Smooth muscle cell (in vitro differentiated cells): ENCODE results near the gene TAGAP. TPM values are rescaled to one million over a fixed set of nuclear protein-coding genes. Genes with fewer than 3 reads are reported as not detected.

Experiments
- DNase-seq: peaks from one replicate; lab custom pipeline; 2025; ENCODE audit not compliant: unreplicated experiment; lab: John Stamatoyannopoulos, UW
- H2AFZ ChIP-seq: fragments of 200-600 bp; sonication (generic); 2 replicates; pipeline ENCODE4 v1.6.0; 2016; ENCODE audit warnings: antibody characterized with exemption, low read depth, mild to moderate bottlenecking
- H3F3A ChIP-seq: fragments of 200-600 bp; sonication (generic); 2 replicates; pipeline ENCODE4 v1.6.0; 2017; ENCODE audit warnings: antibody characterized with exemption, low read depth
- H3K27ac ChIP-seq: fragments of 200-600 bp; sonication (generic); 2 replicates; pipeline ENCODE4 v1.5.1; 2016; ENCODE audit warnings: low read depth, mild to moderate bottlenecking
- H3K27me3 ChIP-seq: fragments of 200-600 bp; sonication (generic); 2 replicates; pipeline ENCODE4 v1.6.1; 2016; ENCODE audit warnings: low read depth, mild to moderate bottlenecking
- H3K36me3 ChIP-seq: fragments of 200-600 bp; sonication (generic); 2 replicates; pipeline ENCODE4 v1.5.1; 2016; ENCODE audit warnings: low read depth
- H3K4me1 ChIP-seq: fragments of 200-600 bp; sonication (generic); 2 replicates; pipeline ENCODE4 v1.5.1; 2016; ENCODE audit warnings: low read depth
- H3K4me2 ChIP-seq: fragments of 200-600 bp; sonication (generic); 2 replicates; pipeline ENCODE4 v1.6.0; 2016; ENCODE audit warnings: mild to moderate bottlenecking
- H3K4me3 ChIP-seq: fragments of 200-600 bp; sonication (generic); 2 replicates; pipeline ENCODE4 v1.5.1; 2016; ENCODE audit warnings: mild to moderate bottlenecking
- H3K79me2 ChIP-seq: fragments of 200-600 bp; sonication (generic); 2 replicates; pipeline ENCODE4 v1.6.0; 2016; ENCODE audit warnings: low read depth, mild to moderate bottlenecking
- H3K9ac ChIP-seq: fragments of 200-600 bp; sonication (generic); 2 replicates; pipeline ENCODE4 v1.6.0; 2016; ENCODE audit warnings: low read depth
- H3K9me3 ChIP-seq: fragments of 200-600 bp; sonication (generic); replicated peaks from 2 replicates; pipeline ENCODE4 v1.5.1; 2016; ENCODE audit warnings: low read depth
- H4K20me1 ChIP-seq: fragments of 200-600 bp; sonication (generic); 2 replicates; pipeline ENCODE4 v1.6.0; 2016; ENCODE audit warnings: low read depth
- WGBS: methylation state at CpG from one replicate; pipeline ENCODE4 v1.1.7; 2016; ENCODE audit warnings: low lambda C conversion rate; 5-methylcytosine and 5-hydroxymethylcytosine counted together
- polyA plus RNA-seq: library from polyadenylated mRNA; unstranded; fragments of >200 nt; fragmentation: Nextera tagmentation; extraction: Ambion mirVana; gene quantifications from 2 replicates; pipeline ENCODE4 v1.2.1, GENCODE V29; 2016
- total RNA-seq: library from RNA; depleted of rRNA; stranded (reverse); fragments of >200 nt; gene quantifications from 2 replicates; pipeline ENCODE4 v1.2.3, GENCODE V29; 2014
- TF ChIP-seq, protein P1 (sequence below): fragments of 200-600 bp; sonication (generic); IDR thresholded peaks from 2 replicates; pipeline ENCODE4 v1.5.1; 2017; ENCODE audit warnings: borderline replicate concordance, mild to moderate bottlenecking, antibody characterized with exemption; ENCODE audit not compliant: insufficient read depth, poor library complexity, severe bottlenecking

Gene TAGAP
- total and polyA plus RNA-seq, 2 experiments from 2014 or later = not detected

- no peak for DNase-seq
- H3K27ac ChIP-seq = peak overlapping the region; percentile 81
- no peaks in the 10 kb centered on the region for H3K9me3 ChIP-seq
- no peaks in the 10 kb centered on the region for H4K20me1 ChIP-seq
- H3K36me3 ChIP-seq = no peaks in the 10 kb centered on the region
- no peaks in the 10 kb centered on the region for H3K27me3 ChIP-seq
- 60% methylated on average over 5 of the region's 5 CpGs for WGBS
- H2AFZ ChIP-seq = no peak overlapping the region
- no peaks in the 10 kb centered on the region for H3F3A ChIP-seq
- no peak overlapping the region for H3K4me3 ChIP-seq
- H3K9ac ChIP-seq = no peak overlapping the region
- TF ChIP-seq, protein P1, sequence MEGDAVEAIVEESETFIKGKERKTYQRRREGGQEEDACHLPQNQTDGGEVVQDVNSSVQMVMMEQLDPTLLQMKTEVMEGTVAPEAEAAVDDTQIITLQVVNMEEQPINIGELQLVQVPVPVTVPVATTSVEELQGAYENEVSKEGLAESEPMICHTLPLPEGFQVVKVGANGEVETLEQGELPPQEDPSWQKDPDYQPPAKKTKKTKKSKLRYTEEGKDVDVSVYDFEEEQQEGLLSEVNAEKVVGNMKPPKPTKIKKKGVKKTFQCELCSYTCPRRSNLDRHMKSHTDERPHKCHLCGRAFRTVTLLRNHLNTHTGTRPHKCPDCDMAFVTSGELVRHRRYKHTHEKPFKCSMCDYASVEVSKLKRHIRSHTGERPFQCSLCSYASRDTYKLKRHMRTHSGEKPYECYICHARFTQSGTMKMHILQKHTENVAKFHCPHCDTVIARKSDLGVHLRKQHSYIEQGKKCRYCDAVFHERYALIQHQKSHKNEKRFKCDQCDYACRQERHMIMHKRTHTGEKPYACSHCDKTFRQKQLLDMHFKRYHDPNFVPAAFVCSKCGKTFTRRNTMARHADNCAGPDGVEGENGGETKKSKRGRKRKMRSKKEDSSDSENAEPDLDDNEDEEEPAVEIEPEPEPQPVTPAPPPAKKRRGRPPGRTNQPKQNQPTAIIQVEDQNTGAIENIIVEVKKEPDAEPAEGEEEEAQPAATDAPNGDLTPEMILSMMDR = no peak
- H3K4me2 ChIP-seq = no peak overlapping the region
- H3K79me2 ChIP-seq = no peaks in the 10 kb centered on the region
- H3K4me1 ChIP-seq = peaks cover 3% of the 10 kb centered on the region
Measured at GRCh38 chr6:159037756-159038290, 7.0 kb downstream of the TAGAP start.

- no peak overlapping the region for H3K4me2 ChIP-seq
- TF ChIP-seq, protein P1 = no peak
- no peaks in the 10 kb centered on the region for H3K79me2 ChIP-seq
- H2AFZ ChIP-seq = no peak overlapping the region
- H3K4me1 ChIP-seq = peaks cover 3% of the 10 kb centered on the region
- no peaks in the 10 kb centered on the region for H3F3A ChIP-seq
- H3K4me3 ChIP-seq = no peak overlapping the region
- H3K27ac ChIP-seq = no peak overlapping the region
- no peak overlapping the region for H3K9ac ChIP-seq
- no peaks in the 10 kb centered on the region for H3K9me3 ChIP-seq
- WGBS = 97% methylated on average over 14 of the region's 14 CpGs
- H3K36me3 ChIP-seq = no peaks in the 10 kb centered on the region
- no peaks in the 10 kb centered on the region for H3K27me3 ChIP-seq
- DNase-seq = no peak
- H4K20me1 ChIP-seq = no peaks in the 10 kb centered on the region
Measured at GRCh38 chr6:159036673-159037072, 8.1 kb downstream of the TAGAP start.

DNA sequence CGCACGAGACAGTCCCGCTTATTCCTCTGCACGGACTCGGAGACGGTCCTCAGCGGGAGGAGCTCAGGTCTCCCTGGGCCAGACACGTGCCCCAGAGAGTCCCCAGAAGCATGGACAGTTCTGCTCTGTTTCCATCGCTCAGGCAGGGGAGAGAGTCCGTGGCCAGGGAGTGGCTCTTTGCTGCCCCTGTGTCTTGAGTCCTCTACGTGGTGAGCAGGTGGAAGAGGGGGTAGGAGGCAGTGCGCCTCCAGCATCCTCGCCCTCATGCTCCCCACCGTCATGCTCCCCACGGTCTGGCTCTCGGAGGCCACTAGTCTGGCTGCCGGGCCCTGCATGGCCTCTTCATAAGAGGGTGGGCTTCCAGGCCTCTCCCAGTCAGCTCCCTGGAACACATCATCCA lies 8.9 kb downstream of the TAGAP start:
- H3K4me2 ChIP-seq = no peak overlapping the region
- 87% methylated on average over 17 of the region's 17 CpGs for WGBS
- no peak overlapping the region for H3K4me3 ChIP-seq
- TF ChIP-seq, protein P1 = no peak
- H3K79me2 ChIP-seq = no peaks in the 10 kb centered on the region
- H3K9ac ChIP-seq = no peak overlapping the region
- H3K9me3 ChIP-seq = no peaks in the 10 kb centered on the region
- no peaks in the 10 kb centered on the region for H3K36me3 ChIP-seq
- no peak overlapping the region for H2AFZ ChIP-seq
- DNase-seq = no peak
- no peaks in the 10 kb centered on the region for H4K20me1 ChIP-seq
- peaks cover 3% of the 10 kb centered on the region for H3K4me1 ChIP-seq
- H3F3A ChIP-seq = no peaks in the 10 kb centered on the region
- no peaks in the 10 kb centered on the region for H3K27me3 ChIP-seq
- no peak overlapping the region for H3K27ac ChIP-seq

- no peak overlapping the region for H3K9ac ChIP-seq
- H4K20me1 ChIP-seq = no peaks in the 10 kb centered on the region
- no peak for DNase-seq
- no peak overlapping the region for H3K27ac ChIP-seq
- no peaks in the 10 kb centered on the region for H3F3A ChIP-seq
- no peaks in the 10 kb centered on the region for H3K4me1 ChIP-seq
- WGBS = 89% methylated on average over 11 of the region's 11 CpGs
- no peaks in the 10 kb centered on the region for H3K79me2 ChIP-seq
- no peaks in the 10 kb centered on the region for H3K36me3 ChIP-seq
- H3K4me2 ChIP-seq = no peak overlapping the region
- TF ChIP-seq, protein P1 = no peak
- H3K4me3 ChIP-seq = no peak overlapping the region
- H3K9me3 ChIP-seq = no peaks in the 10 kb centered on the region
- H3K27me3 ChIP-seq = no peaks in the 10 kb centered on the region
- no peak overlapping the region for H2AFZ ChIP-seq
Measured at GRCh38 chr6:159033160-159034049, 11.4 kb downstream of the TAGAP start.
